SHP77 treated with DMSO at 0.1 percent for 48 hours (cell line): Measurements from ENCODE around the gene ARL11.

Source experiments
- DNase-seq: peaks from one replicate; lab custom pipeline; 2025; lab: John Stamatoyannopoulos, UW

Gene ARL11

DNA sequence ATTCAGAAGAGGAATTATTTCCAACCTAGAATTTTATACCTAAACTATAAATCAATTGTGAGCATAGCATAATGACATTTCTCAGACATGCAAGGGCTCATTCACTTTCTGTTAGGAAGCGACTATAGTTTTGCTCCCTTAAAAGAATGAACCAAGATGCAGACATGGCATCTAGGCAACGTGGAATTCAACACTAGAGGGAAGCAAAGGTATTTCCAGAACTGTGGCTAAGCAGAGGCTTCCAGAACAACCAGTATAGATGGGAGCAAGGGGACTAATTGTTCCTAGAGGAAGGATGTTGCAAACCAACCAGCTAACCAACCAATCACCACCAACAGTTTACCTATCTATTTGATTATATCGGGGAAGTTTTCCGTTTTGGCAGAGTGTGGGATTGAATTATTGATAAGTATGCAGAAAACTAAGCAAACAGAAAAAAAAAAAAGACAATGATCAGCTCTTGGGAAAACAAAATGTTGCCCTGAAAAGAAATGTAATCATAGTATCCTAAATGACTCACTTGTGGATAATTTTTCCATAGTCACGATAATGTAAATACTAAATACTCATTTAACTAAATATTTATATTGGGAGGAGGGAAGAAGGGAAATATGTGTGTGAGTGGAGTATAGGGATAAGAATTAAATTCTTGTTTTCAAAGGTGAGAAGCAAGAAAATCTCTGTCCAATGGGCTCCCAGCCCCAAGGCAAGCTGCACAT, 21.1 kb downstream of the ARL11 start:
- DNase-seq, result no peak

DNA sequence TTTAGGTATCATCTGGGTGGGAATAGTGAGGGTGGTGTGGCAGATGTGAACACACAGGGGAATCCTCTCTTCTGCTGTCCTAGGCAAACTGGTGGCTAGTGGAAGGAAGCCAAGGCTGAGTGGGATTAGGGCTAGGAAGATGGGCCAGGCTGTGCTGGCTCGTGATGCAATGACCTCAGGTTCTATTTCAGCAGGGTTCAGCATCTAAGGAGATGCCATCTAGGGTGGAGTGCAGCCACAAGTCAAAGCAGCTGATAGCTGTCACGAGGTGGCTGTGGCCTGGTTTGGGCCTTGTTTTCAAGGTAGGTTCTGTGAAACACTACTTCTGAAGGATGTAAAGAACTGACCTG, 21.6 kb downstream of the ARL11 start:
- no peak for DNase-seq

DNA sequence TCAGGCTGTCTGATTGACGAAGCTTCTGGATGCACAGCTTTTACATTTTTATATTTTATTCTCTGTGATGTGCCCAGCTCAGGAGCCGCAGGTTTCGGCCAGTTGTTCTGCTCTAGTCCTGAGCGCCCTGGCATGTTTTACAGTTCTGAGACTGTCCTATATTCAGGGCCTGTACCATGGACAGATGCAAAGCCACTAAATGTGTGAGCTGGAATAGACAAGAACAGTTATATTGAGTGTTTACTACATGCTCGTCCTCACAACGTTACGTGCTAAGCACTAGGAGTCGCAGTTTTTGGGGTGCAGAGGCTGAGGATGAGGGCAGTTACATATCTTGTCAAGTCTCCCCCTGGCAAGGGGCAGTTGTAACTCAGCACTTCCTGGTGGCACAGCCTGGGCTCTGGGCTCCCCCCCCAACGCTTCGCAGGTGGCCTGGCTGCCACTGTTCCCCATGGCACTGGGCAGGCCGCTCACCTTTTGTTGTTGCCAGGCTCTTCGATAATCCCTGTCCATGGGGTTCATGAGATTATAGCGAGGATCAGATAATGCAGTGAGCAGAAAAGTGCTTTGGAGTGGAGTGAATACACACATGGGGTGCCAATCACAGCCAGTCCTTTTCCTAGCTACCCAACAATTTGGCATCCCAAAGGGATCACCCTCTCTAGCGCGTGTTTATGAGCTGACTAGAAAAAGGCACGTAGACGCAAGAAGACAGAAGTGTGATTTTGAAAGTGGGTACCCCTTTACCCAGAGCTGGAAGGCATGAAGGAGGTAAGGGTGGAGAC, 23.5 kb downstream of the ARL11 start:
- no peak for DNase-seq

DNA sequence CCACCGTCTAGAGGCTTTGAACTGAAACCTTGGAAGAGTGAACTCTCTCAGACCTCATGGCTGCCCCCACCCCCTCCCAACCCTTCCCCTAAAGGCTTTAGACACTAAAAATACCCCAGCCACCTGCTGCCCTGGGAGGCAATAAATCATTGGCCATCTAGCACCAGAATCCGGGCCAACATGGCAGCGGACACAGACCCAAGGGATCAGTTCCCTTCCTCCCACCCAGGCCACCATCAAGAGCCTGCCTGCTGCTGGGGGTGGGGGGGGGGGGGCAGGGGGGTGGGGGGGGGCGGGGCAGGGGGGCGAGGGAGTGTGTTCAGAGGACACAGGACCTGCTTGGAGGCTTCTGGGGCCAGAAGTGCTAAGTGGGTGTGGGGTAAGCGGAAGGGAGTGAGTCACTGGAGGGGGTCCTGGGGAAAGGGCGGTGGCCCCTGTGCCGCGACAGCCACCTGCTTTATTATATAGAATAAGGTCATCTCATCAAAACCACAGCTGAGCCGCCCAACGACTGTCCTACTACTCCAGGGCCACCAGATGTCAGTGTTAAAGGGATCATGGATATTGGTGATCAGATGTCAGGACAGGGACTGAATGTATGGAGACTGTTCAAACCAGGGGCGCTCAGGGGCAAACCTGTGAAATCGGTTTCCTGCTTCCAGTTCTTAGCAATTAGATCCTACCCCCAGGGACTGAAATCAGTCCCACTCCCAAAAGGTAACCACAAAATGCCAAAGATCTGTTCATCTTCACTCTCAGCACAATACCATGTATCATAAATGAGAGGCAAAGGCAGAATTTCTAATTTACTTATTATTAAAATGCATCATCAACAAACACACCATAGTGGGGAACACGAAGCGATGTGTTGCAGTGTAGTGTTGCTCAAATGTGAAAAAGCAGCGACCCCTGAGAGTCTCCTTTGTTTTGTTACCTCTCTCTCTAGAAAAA, 24.3 kb downstream of the ARL11 start:
- peak; percentile 73 for DNase-seq

DNA sequence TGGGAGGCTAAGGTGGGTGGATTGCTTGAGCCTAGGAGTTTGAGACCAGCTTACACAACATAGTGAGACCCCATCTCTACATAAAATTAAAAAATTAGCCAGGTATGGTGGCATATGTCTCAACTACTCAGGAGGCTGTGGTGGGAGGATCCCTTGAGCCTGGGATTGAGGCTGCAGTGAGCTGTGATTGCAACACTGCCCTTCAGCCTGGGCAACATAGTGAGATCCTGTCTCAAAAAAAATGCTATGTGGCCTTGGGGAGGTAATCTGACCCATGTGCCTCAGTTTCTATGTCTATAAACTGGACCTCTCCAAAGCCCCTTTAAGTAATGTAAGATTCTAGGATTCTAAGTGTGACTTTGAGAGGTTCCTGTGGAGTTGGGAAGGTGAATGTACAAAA, 25.2 kb downstream of the ARL11 start:
- no peak for DNase-seq

DNA sequence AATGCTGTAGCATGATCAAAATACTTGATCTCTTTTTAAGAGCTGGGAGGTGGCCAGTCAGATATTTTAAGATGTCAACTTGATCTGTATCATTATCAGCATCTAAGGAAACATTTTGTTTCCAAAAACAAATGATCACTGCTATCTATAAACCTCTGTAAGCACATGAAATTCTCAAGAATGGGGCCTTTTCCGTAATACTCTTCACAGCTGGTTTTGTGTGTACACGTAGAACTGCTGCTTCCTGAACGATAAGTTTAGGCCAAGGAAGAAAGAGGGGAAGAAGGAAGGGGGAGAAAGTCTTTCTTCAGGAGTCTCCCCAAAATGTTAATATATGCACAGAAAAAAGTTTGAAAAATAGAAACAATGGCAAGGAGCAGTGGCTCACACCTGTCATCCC, 25.7 kb downstream of the ARL11 start:
- no peak for DNase-seq

DNA sequence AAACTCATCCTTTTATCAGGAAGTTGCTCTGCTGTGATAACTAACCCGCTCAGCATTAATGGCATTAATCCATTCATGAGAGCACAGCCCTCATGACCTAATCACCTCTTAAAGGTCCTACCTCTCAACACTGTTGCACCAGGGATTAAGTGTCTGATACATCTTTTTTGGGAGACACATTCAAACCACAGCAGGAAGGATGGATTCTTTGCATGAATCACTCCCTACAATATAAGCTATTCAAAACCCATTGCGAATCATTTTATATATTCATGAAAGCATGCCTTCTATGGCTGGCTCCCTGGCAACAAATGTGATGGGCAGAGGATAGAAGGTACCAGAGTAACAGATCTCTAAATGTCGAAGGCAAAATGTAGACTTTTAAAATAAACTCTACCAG, 27.6 kb downstream of the ARL11 start:
- no peak for DNase-seq

DNA sequence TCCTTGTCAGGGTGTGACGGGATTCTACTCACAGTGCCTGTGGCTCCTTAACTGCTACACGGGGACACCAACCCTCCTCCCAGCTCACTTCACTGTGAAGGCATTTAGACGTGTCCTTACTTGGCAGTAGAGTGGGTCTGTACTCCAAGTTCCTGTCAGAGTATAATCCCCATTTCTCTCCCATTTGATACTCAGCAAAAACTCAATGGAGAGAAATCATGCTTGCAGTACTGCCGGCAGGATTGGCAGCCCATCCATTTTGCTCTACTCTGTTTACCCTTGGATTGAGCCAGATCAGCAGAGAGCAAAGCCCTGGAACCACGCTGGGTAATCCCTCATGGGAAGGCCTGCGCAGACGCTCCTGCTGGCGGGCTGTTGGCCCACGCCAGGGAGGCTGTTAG, 28.9 kb downstream of the ARL11 start:
- DNase-seq, result no peak

DNA sequence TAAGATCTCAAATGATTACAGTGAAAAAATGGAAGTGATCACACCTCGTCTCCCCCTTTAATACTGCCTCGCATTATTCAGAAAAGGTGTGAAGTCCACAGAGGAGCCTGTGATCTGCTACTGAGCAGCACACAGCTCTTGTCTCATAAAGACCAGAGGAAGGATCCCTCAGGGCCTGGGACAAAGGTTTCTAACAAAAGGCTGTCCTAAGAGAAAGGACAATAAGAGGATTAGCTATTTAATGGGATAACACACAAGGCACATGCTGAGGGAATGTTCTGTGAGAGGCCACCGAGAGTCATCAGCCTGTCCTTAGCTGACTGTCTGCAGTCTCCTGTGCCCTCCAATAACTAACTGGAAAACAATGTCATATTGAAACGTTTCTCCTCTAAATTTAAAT, 36.3 kb downstream of the ARL11 start:
- no peak for DNase-seq

DNA sequence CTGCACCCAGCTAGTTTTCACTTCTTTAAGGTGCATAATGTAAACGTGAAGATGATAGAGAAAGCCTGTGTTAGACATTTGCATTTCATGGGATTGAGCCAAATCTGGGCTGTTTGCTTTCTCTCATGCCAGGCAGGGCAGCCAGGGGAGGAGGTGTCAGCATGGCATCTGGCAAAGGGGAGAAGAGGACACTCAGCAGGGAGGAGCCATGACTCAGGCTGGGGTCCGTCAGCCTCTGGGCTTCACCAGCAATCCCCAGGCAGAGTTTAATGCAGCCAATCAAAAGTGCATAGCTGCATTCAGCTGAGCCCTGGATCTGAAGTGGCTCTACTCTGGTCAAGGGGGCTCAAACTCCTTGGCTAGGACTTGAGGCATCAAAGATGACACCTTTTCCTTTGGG, 39.5 kb downstream of the ARL11 start:
- DNase-seq, result no peak

DNA sequence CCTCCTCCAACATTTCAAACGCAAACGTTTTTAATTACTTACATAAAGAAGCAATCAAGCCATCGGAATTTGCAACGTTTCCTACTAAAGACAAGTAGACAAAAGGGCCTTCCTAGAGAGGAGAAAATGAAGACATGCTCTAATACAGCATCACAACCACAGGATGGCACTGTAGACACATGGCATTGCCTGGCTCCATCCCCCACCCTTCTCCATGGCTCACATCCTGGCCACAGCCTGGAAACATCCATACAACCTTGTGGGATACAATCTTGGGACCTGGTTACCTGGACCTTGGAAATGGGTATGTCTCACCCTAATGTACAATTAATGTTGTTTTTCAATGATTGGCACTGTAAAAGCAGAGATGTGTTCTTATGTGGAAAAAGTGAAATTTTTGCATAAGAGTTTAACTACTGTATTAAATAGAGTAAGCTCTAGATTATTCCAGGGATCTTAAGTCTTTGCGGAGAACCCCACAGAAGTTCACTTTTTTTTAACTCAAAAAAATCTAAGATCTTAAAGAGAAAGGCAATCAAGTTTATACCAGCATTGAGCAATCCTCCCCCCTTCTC, 41.5 kb downstream of the ARL11 start:
- DNase-seq, result peak; percentile 61

DNA sequence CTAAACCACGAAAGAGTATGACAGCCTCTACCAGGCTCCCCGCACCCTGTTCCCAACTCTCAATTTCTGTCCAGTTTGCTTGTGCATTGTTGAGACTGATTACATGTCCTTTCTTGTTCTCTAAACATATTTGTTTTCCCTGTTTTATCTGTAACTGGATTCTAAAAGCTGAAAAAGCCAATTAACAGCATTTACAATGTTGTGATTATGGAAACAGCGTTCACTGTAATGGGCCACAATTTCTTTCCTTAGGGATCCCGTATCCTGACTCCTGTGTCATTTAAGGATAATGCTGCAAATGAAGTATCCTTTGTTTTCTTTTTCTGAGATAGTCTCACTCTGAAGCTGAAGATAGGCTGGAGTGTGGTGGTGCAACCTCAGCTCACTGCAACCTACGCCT, 42.5 kb downstream of the ARL11 start:
- DNase-seq, result no peak

DNA sequence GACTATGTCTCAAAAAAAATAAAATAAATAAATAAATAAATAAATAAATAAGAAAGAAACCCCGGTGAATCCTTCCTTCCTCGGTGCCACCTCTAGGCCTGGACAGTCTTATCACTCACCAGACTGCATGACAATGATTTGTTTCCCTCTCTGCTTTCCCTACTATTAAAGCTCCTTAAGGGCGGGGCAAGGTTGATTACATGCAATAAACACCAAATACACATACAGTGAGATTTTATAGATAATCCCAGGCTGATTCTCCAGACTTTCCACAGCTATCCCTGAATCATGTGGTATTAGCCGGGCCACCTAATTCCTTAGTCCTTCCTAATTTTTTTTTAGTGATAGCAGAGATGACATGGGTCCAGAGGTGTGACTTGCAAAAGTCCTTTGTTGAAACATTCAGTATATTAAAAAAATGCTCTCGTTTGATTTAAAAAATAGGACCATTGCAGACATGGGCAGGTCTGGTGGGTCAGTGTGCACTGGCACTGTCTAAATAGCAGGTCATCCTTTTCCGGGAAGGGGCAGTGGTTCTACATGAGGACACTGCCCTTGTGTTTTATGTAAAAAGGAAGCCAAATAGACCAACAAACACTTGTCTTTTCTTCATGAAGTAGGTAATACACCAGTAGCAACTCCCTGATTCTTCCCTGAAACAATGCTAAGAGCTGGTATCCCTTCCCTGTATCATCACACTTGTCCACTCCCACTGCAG, 48.4 kb downstream of the ARL11 start:
- no peak for DNase-seq

DNA sequence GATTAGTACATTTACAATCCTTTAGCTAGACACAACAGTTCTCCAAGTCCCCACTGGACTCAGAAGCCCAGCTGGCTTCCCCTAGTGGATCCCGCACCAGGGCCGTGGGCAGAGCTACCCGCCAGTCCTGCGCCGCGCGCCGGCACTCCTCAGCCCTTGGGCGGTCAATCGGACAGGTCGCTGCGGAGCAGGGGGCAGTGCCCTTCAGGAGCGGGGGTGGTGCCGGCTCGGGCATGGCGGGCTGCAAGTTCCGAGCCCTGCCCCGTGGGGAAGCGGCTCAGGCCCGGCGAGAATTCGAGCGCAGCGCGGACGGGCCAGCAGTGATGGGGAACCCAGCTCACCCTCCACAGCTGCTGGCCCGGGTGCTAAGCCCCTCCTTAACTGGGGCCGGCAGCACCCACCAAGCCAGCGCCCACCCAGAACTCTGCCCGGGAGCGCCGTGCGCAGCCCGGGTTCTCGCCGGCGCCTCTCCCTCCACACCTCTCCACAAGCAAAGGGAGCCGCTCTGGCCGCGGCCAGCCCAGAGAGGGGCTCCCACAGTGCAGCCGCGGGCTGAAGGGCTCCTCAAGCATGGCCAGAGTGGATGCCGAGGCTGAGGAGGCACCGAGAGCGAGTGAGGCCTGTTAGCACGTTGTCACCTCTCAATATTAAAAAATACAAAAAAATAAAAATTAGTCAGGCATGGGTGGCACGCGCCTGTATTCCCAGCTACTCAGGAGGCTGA, 50.0 kb downstream of the ARL11 start:
- DNase-seq, result no peak

DNA sequence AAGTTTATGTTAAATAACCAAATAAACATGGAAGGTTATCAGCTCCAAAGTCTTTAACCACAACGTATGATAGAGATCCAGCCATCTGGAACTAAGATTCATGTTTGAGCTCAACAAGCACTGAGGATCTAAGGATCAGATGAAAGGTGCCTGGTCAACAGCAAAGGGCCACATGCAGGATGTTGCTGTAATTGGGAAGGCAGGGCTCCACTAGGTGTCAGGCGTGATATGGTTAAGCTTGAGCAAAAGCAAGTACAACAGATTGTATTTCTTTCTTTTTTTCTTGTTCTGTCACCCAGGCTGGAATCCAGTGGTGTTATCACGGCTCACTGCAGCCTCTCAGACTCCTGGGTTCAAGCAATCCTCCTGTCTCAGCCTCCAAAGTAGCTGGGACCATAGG, 50.9 kb downstream of the ARL11 start:
- DNase-seq, result no peak

DNA sequence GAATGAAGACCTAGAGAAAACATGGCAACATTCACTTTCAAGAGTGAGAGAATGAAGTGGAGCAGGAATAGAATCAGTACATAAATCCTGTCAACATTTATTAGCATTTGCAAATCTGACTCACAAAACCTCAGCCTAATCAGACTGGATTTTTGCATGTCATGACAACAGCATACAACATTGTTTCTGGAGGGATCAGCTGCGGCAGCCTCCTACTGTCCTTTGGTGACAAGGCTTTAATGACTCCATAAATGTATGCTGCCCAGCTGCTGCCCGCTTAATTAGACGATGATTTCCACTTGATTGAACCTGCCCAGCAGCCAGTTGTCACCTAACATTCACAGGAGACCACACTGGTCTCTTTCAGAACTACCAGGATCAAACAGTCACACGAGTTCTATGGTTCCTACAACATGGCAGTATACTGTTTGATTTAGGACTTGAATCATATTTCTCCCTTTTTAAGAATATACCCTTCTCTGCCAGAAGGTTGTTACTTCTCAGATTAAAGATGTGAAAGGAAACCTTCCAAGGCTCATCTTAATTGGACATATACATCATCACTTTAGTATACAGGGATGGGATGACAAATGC, 53.6 kb downstream of the ARL11 start:
- no peak for DNase-seq
